H9 (cell line): Measurements from ENCODE around the gene LRSAM1. TPM values are rescaled to one million over a fixed set of nuclear protein-coding genes. Genes with fewer than 3 reads are reported as not detected.
A peak's percentile ranks its signal among the peaks of the same experiment; 100 is the strongest.

Experiments
- DNase-seq: peaks from one replicate; pipeline ENCODE4 v3.0.0-alpha.2; 2017
- H2AFZ ChIP-seq: one replicate; pipeline ENCODE4 v1.6.1; 2013; ENCODE audit warnings: mild to moderate bottlenecking, low read length, control low read depth, moderate library complexity
- H2AK5ac ChIP-seq: 2 replicates; pipeline ENCODE4 v1.6.1; 2013; ENCODE audit warnings: low read length, control low read depth, mixed read lengths; ENCODE audit not compliant: insufficient read length
- H2BK120ac ChIP-seq: one replicate; pipeline ENCODE4 v1.6.1; 2013; ENCODE audit warnings: low read depth, mild to moderate bottlenecking, low read length, control low read depth, inconsistent platforms; ENCODE audit not compliant: poor library complexity, severe bottlenecking
- H2BK12ac ChIP-seq: 2 replicates; pipeline ENCODE4 v1.6.1; 2013; ENCODE audit warnings: low read length, control low read depth, mixed read lengths, low read depth; ENCODE audit not compliant: insufficient read length
- H2BK15ac ChIP-seq: 2 replicates; pipeline ENCODE4 v1.6.1; 2013; ENCODE audit warnings: low read depth, low read length, control low read depth
- H2BK20ac ChIP-seq: one replicate; pipeline ENCODE4 v1.6.1; 2013; ENCODE audit warnings: low read depth, mild to moderate bottlenecking, low read length, control low read depth, inconsistent platforms; ENCODE audit not compliant: poor library complexity, severe bottlenecking
- H2BK5ac ChIP-seq: 2 replicates; pipeline ENCODE4 v1.6.1; 2013; ENCODE audit warnings: low read length, control low read depth, mixed read lengths; ENCODE audit not compliant: insufficient read length
- H3K14ac ChIP-seq: 2 replicates; pipeline ENCODE4 v1.6.1; 2013; ENCODE audit warnings: low read length, control low read depth; ENCODE audit not compliant: insufficient read depth
- H3K18ac ChIP-seq: 2 replicates; pipeline ENCODE4 v1.6.1; 2013; ENCODE audit warnings: low read depth, mild to moderate bottlenecking, mixed read lengths, low read length, control low read depth; ENCODE audit not compliant: insufficient read length
- H3K23ac ChIP-seq: 2 replicates; pipeline ENCODE4 v1.6.1; 2013; ENCODE audit warnings: low read length, control low read depth, mixed read lengths, low read depth; ENCODE audit not compliant: insufficient read length
- H3K23me2 ChIP-seq: 2 replicates; pipeline ENCODE4 v1.6.1; 2013; ENCODE audit warnings: low read depth, mild to moderate bottlenecking, mixed read lengths, low read length, control low read depth; ENCODE audit not compliant: insufficient read length, poor library complexity, severe bottlenecking
- H3K27ac ChIP-seq: 2 replicates; pipeline ENCODE4 v1.5.1; 2013; ENCODE audit warnings: low read length, control low read depth, mixed read lengths, low read depth; ENCODE audit not compliant: insufficient read length
- H3K27me3 ChIP-seq: 2 replicates; pipeline ENCODE4 v1.6.1; 2013; ENCODE audit warnings: low read length, control low read depth, inconsistent platforms; ENCODE audit not compliant: insufficient read depth
- H3K4ac ChIP-seq: 2 replicates; pipeline ENCODE4 v1.6.1; 2013; ENCODE audit warnings: low read depth, mild to moderate bottlenecking, control low read depth, inconsistent platforms, low read length, moderate library complexity
- H3K4me1 ChIP-seq: 2 replicates; pipeline ENCODE4 v1.6.1; 2013; ENCODE audit warnings: low read length, control low read depth, inconsistent platforms; ENCODE audit not compliant: insufficient read depth
- H3K4me2 ChIP-seq: 2 replicates; pipeline ENCODE4 v1.6.1; 2013; ENCODE audit warnings: low read length, control low read depth, mixed read lengths; ENCODE audit not compliant: insufficient read length, insufficient read depth
- H3K56ac ChIP-seq: 2 replicates; pipeline ENCODE4 v1.6.1; 2013; ENCODE audit warnings: low read depth, mild to moderate bottlenecking, mixed read lengths, low read length, control low read depth; ENCODE audit not compliant: insufficient read length
- H3K79me1 ChIP-seq: 2 replicates; pipeline ENCODE4 v1.6.1; 2013; ENCODE audit warnings: low read depth, mild to moderate bottlenecking, moderate library complexity, low read length, control low read depth, inconsistent platforms; ENCODE audit not compliant: insufficient read depth, poor library complexity, severe bottlenecking
- H3K79me2 ChIP-seq: 2 replicates; pipeline ENCODE4 v1.6.1; 2013; ENCODE audit warnings: low read length, control low read depth, inconsistent platforms; ENCODE audit not compliant: insufficient read depth
- H3K9ac ChIP-seq: 2 replicates; pipeline ENCODE4 v1.6.1; 2013; ENCODE audit warnings: low read length, control low read depth, mixed read lengths; ENCODE audit not compliant: insufficient read length; ENCODE audit errors: extremely low read depth
- H3K9me3 ChIP-seq: one replicate; pipeline ENCODE4 v1.6.1; 2013; ENCODE audit warnings: low read depth, low read length, inconsistent platforms; ENCODE audit not compliant: control insufficient read depth
- H3T11ph ChIP-seq: one replicate; pipeline ENCODE4 v1.6.1; 2013; ENCODE audit warnings: mild to moderate bottlenecking, low read length, control low read depth, inconsistent platforms
- H4K20me1 ChIP-seq: one replicate; pipeline ENCODE4 v1.6.1; 2013; ENCODE audit not compliant: control insufficient read depth, insufficient read length, insufficient read depth
- H4K5ac ChIP-seq: 2 replicates; pipeline ENCODE4 v1.6.1; 2013; ENCODE audit warnings: low read depth, mild to moderate bottlenecking, mixed read lengths, low read length, control low read depth; ENCODE audit not compliant: insufficient read length
- H4K8ac ChIP-seq: replicated peaks from 2 replicates; pipeline ENCODE4 v1.6.1; 2013; ENCODE audit warnings: low read length, control low read depth, mixed read lengths, low read depth; ENCODE audit not compliant: insufficient read length
- H4K91ac ChIP-seq: 2 replicates; pipeline ENCODE4 v1.6.1; 2013; ENCODE audit warnings: low read depth, mild to moderate bottlenecking, moderate library complexity, mixed read lengths, low read length, control low read depth; ENCODE audit not compliant: insufficient read length
- H3K27ac Mint-ChIP-seq, 3 experiments: 2 replicates in 2 of 3; 3 replicates in 1 of 3; pipeline ENCODE4 v1.8.0; 2020 to 2021; ENCODE audit warnings: mixed read lengths in 3 of 3, mild to moderate bottlenecking in 1 of 3, moderate library complexity in 1 of 3
- H3K27me3 Mint-ChIP-seq: 2 replicates; pipeline ENCODE4 v1.8.0; 2021; ENCODE audit warnings: low read depth, mild to moderate bottlenecking, moderate library complexity, mixed read lengths
- H3K36me3 Mint-ChIP-seq, 3 experiments: 2 replicates in 2 of 3; 3 replicates in 1 of 3; pipeline ENCODE4 v1.8.0; 2020 to 2021; ENCODE audit warnings: low read depth in 3 of 3, mixed read lengths in 3 of 3; ENCODE audit not compliant: insufficient read depth in 1 of 3
- H3K4me1 Mint-ChIP-seq, 2 experiments: 2 replicates each; pipeline ENCODE4 v1.8.0; 2020; ENCODE audit warnings: mixed read lengths in 2 of 2
- H3K4me3 Mint-ChIP-seq, 2 experiments: 2 replicates in 1 of 2; 3 replicates in 1 of 2; pipeline ENCODE4 v1.8.0; 2020 to 2021; ENCODE audit warnings: mild to moderate bottlenecking in 2 of 2, mixed read lengths in 2 of 2, moderate library complexity in 1 of 2
- H3K9me3 Mint-ChIP-seq, 2 experiments: 2 replicates in 1 of 2; 3 replicates in 1 of 2; pipeline ENCODE4 v1.8.0; 2020; ENCODE audit warnings: mild to moderate bottlenecking in 2 of 2, mixed read lengths in 2 of 2, moderate library complexity in 1 of 2
- WGBS: extraction: QIAGEN DNeasy Blood & Tissue Kit; methylation state at CpG from one replicate; pipeline ENCODE4 v1.1.7; 2013; ENCODE audit warnings: missing lambda C conversion rate, low lambda C conversion rate, mixed read lengths; ENCODE audit not compliant: insufficient read length; ENCODE audit errors: extremely low coverage; 5-methylcytosine and 5-hydroxymethylcytosine counted together
- total RNA-seq: library from RNA; stranded (reverse); gene quantifications from 2 replicates; pipeline ENCODE4 v1.2.1, GENCODE V29; 2021
- TF ChIP-seq, protein P1 (sequence below): fragments of 200-600 bp; sonication (generic); conservative IDR thresholded peaks from 3 replicates; pipeline ENCODE4 v1.8.0; 2021; ENCODE audit warnings: antibody characterized with exemption, mild to moderate bottlenecking

Gene LRSAM1
- total RNA-seq, 1 experiment from 2014 or later, result 16.2 TPM

DNA sequence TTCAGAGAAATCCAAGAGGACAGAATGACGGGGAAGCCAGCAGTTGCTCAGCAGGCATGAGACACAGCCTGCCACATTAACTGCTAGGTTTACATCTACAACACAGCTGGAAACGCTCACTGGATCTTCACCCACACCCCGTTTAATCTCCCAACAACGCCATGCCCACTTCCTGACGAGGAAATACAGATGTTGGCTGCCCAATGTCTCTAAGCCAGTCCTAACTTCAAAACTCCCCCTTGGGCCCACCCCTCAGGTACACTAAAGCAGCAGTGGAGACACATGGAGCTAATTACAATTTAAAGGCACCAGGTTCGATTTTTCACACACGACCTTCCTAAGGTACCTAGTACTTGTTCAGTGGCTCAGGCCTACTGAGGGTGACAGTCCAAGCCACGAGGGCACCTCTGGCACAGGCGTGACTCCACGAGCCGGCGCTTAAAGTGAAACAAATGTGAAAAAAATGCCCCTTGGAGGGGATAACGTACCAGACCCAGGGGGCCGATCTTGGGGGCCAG lies 1.0 kb upstream of the LRSAM1 start:
- Mint-ChIP-seq H3K27me3 (peaks cover 2% of the 10 kb centered on the region), H3K4me3 (peak overlapping the region; percentile 96 to 99)

More for the DNA sequence above, 1.0 kb upstream of the LRSAM1 start:
- Histone ChIP-seq H3K9me3 (no peaks in the 10 kb centered on the region), H3K79me2 (peaks cover 20% of the 10 kb centered on the region; the same call in 1 of the 2 replicates), H2AK5ac (no peak overlapping the region), H2BK12ac (no peak overlapping the region), H3T11ph (no peak overlapping the region), H3K56ac (no peak overlapping the region), H4K91ac (no peak overlapping the region), H3K4me2 (peak overlapping the region; percentile 93), H4K5ac (no peak overlapping the region), H3K27ac (peak overlapping the region; percentile 37), H2BK15ac (no peak overlapping the region), H3K23me2 (peaks cover 18% of the 10 kb centered on the region), H3K27me3 (no peaks in the 10 kb centered on the region), H2AFZ (no peak overlapping the region), H3K18ac (no peak overlapping the region), H2BK20ac (no peak overlapping the region), H3K4me1 (peaks cover 4% of the 10 kb centered on the region), H4K8ac (no peak overlapping the region), H2BK120ac (no peak overlapping the region), H2BK5ac (no peak overlapping the region), H3K79me1 (peaks cover 2% of the 10 kb centered on the region), H3K14ac (peak overlapping the region; percentile 97), H3K23ac (no peak overlapping the region), H3K4ac (no peak overlapping the region), H3K9ac (peak overlapping the region; percentile 99), H4K20me1 (no peaks in the 10 kb centered on the region)
- H3K36me3 Mint-ChIP-seq, result peaks cover 53 to 64% (median 63%) of the 10 kb centered on the region in 3 experiments
- TF ChIP-seq, protein P1, sequence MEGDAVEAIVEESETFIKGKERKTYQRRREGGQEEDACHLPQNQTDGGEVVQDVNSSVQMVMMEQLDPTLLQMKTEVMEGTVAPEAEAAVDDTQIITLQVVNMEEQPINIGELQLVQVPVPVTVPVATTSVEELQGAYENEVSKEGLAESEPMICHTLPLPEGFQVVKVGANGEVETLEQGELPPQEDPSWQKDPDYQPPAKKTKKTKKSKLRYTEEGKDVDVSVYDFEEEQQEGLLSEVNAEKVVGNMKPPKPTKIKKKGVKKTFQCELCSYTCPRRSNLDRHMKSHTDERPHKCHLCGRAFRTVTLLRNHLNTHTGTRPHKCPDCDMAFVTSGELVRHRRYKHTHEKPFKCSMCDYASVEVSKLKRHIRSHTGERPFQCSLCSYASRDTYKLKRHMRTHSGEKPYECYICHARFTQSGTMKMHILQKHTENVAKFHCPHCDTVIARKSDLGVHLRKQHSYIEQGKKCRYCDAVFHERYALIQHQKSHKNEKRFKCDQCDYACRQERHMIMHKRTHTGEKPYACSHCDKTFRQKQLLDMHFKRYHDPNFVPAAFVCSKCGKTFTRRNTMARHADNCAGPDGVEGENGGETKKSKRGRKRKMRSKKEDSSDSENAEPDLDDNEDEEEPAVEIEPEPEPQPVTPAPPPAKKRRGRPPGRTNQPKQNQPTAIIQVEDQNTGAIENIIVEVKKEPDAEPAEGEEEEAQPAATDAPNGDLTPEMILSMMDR, result no peak
- peak overlapping the region; percentile 96 to 99 (median 99) for H3K27ac Mint-ChIP-seq
- peaks cover 24 to 28% of the 10 kb centered on the region in 2 experiments for H3K4me1 Mint-ChIP-seq
- peaks cover 0 to 4% of the 10 kb centered on the region in 2 experiments; a peak in 4 of 5 replicates for H3K9me3 Mint-ChIP-seq
- no peak for DNase-seq
- no CpG with 5 or more reads among the region's 14 CpGs for WGBS
